ENCODE measurements around the gene LNPK.

The LNPK gene

GRCh38 chr2:175950512-175950911 is 51.6 kb downstream of the LNPK start:
- peaks cover 15% of the 10 kb centered on the region for H3K36me3 Mint-ChIP-seq (ENCODE audit: low read depth)
- no peaks in the 10 kb centered on the region for H3K9me3 Mint-ChIP-seq
- H3K4me1 Mint-ChIP-seq (ENCODE audit: low read depth), result peaks cover 1% of the 10 kb centered on the region
- DNase-seq (ENCODE audit: low spot score), result no peak
- no peak overlapping the region for H3K27ac Mint-ChIP-seq
- H3K4me3 Mint-ChIP-seq, result no peak overlapping the region
- no peaks in the 10 kb centered on the region for H3K27me3 Mint-ChIP-seq (ENCODE audit: low read depth)

GRCh38 chr2:175948191-175948590 is 53.9 kb downstream of the LNPK start:
- Mint-ChIP-seq H3K36me3 (ENCODE audit: low read depth) (peaks cover 16% of the 10 kb centered on the region), H3K27me3 (ENCODE audit: low read depth) (no peaks in the 10 kb centered on the region), H3K4me1 (ENCODE audit: low read depth) (no peaks in the 10 kb centered on the region), H3K9me3 (no peaks in the 10 kb centered on the region), H3K4me3 (no peak overlapping the region), H3K27ac (no peak overlapping the region)
- no peak for DNase-seq (ENCODE audit: low spot score)

GRCh38 chr2:175947073-175947472 is 55.0 kb downstream of the LNPK start:
- H3K36me3 Mint-ChIP-seq (ENCODE audit: low read depth), result peaks cover 22% of the 10 kb centered on the region
- H3K27ac Mint-ChIP-seq, result no peak overlapping the region
- no peak overlapping the region for H3K4me3 Mint-ChIP-seq
- peaks cover under 1% of the 10 kb centered on the region for H3K9me3 Mint-ChIP-seq
- no peak for DNase-seq (ENCODE audit: low spot score)
- no peaks in the 10 kb centered on the region for H3K27me3 Mint-ChIP-seq (ENCODE audit: low read depth)
- H3K4me1 Mint-ChIP-seq (ENCODE audit: low read depth), result no peaks in the 10 kb centered on the region

GRCh38 chr2:175941699-175942098 is 60.4 kb downstream of the LNPK start:
- peaks cover 1% of the 10 kb centered on the region for H3K4me1 Mint-ChIP-seq (ENCODE audit: low read depth)
- H3K27me3 Mint-ChIP-seq (ENCODE audit: low read depth), result no peaks in the 10 kb centered on the region
- no peak overlapping the region for H3K4me3 Mint-ChIP-seq
- DNase-seq (ENCODE audit: low spot score), result no peak
- H3K36me3 Mint-ChIP-seq (ENCODE audit: low read depth), result peaks cover 33% of the 10 kb centered on the region
- peaks cover 4% of the 10 kb centered on the region for H3K9me3 Mint-ChIP-seq
- no peak overlapping the region for H3K27ac Mint-ChIP-seq

- Mint-ChIP-seq H3K27me3 (ENCODE audit: low read depth) (no peaks in the 10 kb centered on the region), H3K9me3 (peaks cover 4% of the 10 kb centered on the region), H3K4me1 (ENCODE audit: low read depth) (peaks cover 1% of the 10 kb centered on the region), H3K4me3 (no peak overlapping the region), H3K36me3 (ENCODE audit: low read depth) (peaks cover 34% of the 10 kb centered on the region), H3K27ac (no peak overlapping the region)
- DNase-seq (ENCODE audit: low spot score), result no peak
Measured at GRCh38 chr2:175937216-175937615, 64.9 kb downstream of the LNPK start.

GRCh38 chr2:175935289-175936181 is 66.5 kb downstream of the LNPK start:
- Mint-ChIP-seq H3K9me3 (no peaks in the 10 kb centered on the region), H3K36me3 (ENCODE audit: low read depth) (peaks cover 31% of the 10 kb centered on the region), H3K4me3 (no peak overlapping the region), H3K27ac (no peak overlapping the region), H3K27me3 (ENCODE audit: low read depth) (no peaks in the 10 kb centered on the region), H3K4me1 (ENCODE audit: low read depth) (peaks cover 3% of the 10 kb centered on the region)
- DNase-seq (ENCODE audit: low spot score), result no peak

GRCh38 chr2:175932675-175933074 is 69.4 kb downstream of the LNPK start:
- peaks cover 3% of the 10 kb centered on the region for H3K4me1 Mint-ChIP-seq (ENCODE audit: low read depth)
- H3K9me3 Mint-ChIP-seq, result no peaks in the 10 kb centered on the region
- no peak overlapping the region for H3K27ac Mint-ChIP-seq
- peaks cover 30% of the 10 kb centered on the region for H3K36me3 Mint-ChIP-seq (ENCODE audit: low read depth)
- no peak overlapping the region for H3K4me3 Mint-ChIP-seq
- no peaks in the 10 kb centered on the region for H3K27me3 Mint-ChIP-seq (ENCODE audit: low read depth)
- DNase-seq (ENCODE audit: low spot score), result no peak

GRCh38 chr2:175931805-175932204 is 70.3 kb downstream of the LNPK start:
- Mint-ChIP-seq H3K4me1 (ENCODE audit: low read depth) (peaks cover 1% of the 10 kb centered on the region), H3K27ac (no peak overlapping the region), H3K9me3 (no peaks in the 10 kb centered on the region), H3K27me3 (ENCODE audit: low read depth) (no peaks in the 10 kb centered on the region), H3K36me3 (ENCODE audit: low read depth) (peaks cover 28% of the 10 kb centered on the region), H3K4me3 (no peak overlapping the region)
- no peak for DNase-seq (ENCODE audit: low spot score)

- Mint-ChIP-seq H3K4me1 (ENCODE audit: low read depth) (peaks cover 1% of the 10 kb centered on the region), H3K27ac (no peak overlapping the region), H3K4me3 (no peak overlapping the region), H3K27me3 (ENCODE audit: low read depth) (no peaks in the 10 kb centered on the region), H3K9me3 (no peaks in the 10 kb centered on the region), H3K36me3 (ENCODE audit: low read depth) (peaks cover 21% of the 10 kb centered on the region)
- DNase-seq (ENCODE audit: low spot score), result no peak
Measured at GRCh38 chr2:175930504-175930903, 71.6 kb downstream of the LNPK start.

GRCh38 chr2:175929850-175930249 is 72.2 kb downstream of the LNPK start:
- Mint-ChIP-seq H3K27ac (no peak overlapping the region), H3K9me3 (no peaks in the 10 kb centered on the region), H3K4me1 (ENCODE audit: low read depth) (peaks cover 1% of the 10 kb centered on the region), H3K27me3 (ENCODE audit: low read depth) (no peaks in the 10 kb centered on the region), H3K36me3 (ENCODE audit: low read depth) (peaks cover 21% of the 10 kb centered on the region), H3K4me3 (no peak overlapping the region)
- no peak for DNase-seq (ENCODE audit: low spot score)

GRCh38 chr2:175926272-175926671 is 75.8 kb downstream of the LNPK start:
- no peaks in the 10 kb centered on the region for H3K4me1 Mint-ChIP-seq (ENCODE audit: low read depth)
- H3K4me3 Mint-ChIP-seq, result no peak overlapping the region
- no peak for DNase-seq (ENCODE audit: low spot score)
- no peak overlapping the region for H3K27ac Mint-ChIP-seq
- H3K36me3 Mint-ChIP-seq (ENCODE audit: low read depth), result peaks cover 12% of the 10 kb centered on the region
- H3K27me3 Mint-ChIP-seq (ENCODE audit: low read depth), result no peaks in the 10 kb centered on the region
- H3K9me3 Mint-ChIP-seq, result no peaks in the 10 kb centered on the region

- no peak overlapping the region for H3K4me3 Mint-ChIP-seq
- no peak overlapping the region for H3K27ac Mint-ChIP-seq
- no peaks in the 10 kb centered on the region for H3K27me3 Mint-ChIP-seq (ENCODE audit: low read depth)
- DNase-seq (ENCODE audit: low spot score), result no peak
- peaks cover 2% of the 10 kb centered on the region for H3K36me3 Mint-ChIP-seq (ENCODE audit: low read depth)
- no peaks in the 10 kb centered on the region for H3K4me1 Mint-ChIP-seq (ENCODE audit: low read depth)
- no peaks in the 10 kb centered on the region for H3K9me3 Mint-ChIP-seq
Measured at GRCh38 chr2:175922160-175922559, 79.9 kb downstream of the LNPK start.

GRCh38 chr2:175918935-175919334 is 83.1 kb downstream of the LNPK start:
- no peak for DNase-seq (ENCODE audit: low spot score)
- Mint-ChIP-seq H3K27me3 (ENCODE audit: low read depth) (no peaks in the 10 kb centered on the region), H3K36me3 (ENCODE audit: low read depth) (no peaks in the 10 kb centered on the region), H3K4me3 (no peak overlapping the region), H3K9me3 (no peaks in the 10 kb centered on the region), H3K4me1 (ENCODE audit: low read depth) (no peaks in the 10 kb centered on the region), H3K27ac (no peak overlapping the region)

- Mint-ChIP-seq H3K36me3 (ENCODE audit: low read depth) (no peaks in the 10 kb centered on the region), H3K27ac (no peak overlapping the region)
- DNase-seq (ENCODE audit: low spot score), result no peak
Measured at GRCh38 chr2:175914846-175915245, 87.2 kb downstream of the LNPK start.

More at GRCh38 chr2:175914846-175915245, 87.2 kb downstream of the LNPK start:
- H3K9me3 Mint-ChIP-seq, result no peaks in the 10 kb centered on the region
- H3K27me3 Mint-ChIP-seq (ENCODE audit: low read depth), result peaks cover 13% of the 10 kb centered on the region
- H3K4me1 Mint-ChIP-seq (ENCODE audit: low read depth), result no peaks in the 10 kb centered on the region
- H3K4me3 Mint-ChIP-seq, result no peak overlapping the region

Measured in T-helper 2 cell treated with Interferon-gamma antibody and Interleukin-4, amounts not matched to agents 5 μg/mL and 100 μg/mL, for 36 hours (primary cell).